HUES48 (cell line): Measurements from ENCODE around the gene CLSTN2.

Source experiments
- H3K27ac ChIP-seq: one replicate; pipeline ENCODE4 v1.7.0; 2013; ENCODE audit warnings: low read depth, low read length, inconsistent platforms
- H3K27me3 ChIP-seq: 2 replicates; pipeline ENCODE4 v1.6.1; 2013; ENCODE audit warnings: mild to moderate bottlenecking, low read length; ENCODE audit not compliant: control insufficient read depth, insufficient read depth
- H3K36me3 ChIP-seq: 2 replicates; pipeline ENCODE4 v1.6.1; 2013; ENCODE audit warnings: low read length; ENCODE audit not compliant: control insufficient read depth, insufficient read depth
- H3K4me1 ChIP-seq: 2 replicates; pipeline ENCODE4 v1.6.1; 2013; ENCODE audit warnings: mild to moderate bottlenecking, low read length; ENCODE audit not compliant: control insufficient read depth, insufficient read depth
- H3K4me3 ChIP-seq: 2 replicates; pipeline ENCODE4 v1.5.1; 2013; ENCODE audit warnings: mild to moderate bottlenecking, low read depth, low read length
- H3K9ac ChIP-seq: 2 replicates; pipeline ENCODE4 v1.6.1; 2013; ENCODE audit warnings: mild to moderate bottlenecking, low read depth, low read length, moderate library complexity
- H3K9me3 ChIP-seq: 2 replicates; pipeline ENCODE4 v1.6.1; 2013; ENCODE audit warnings: low read length; ENCODE audit not compliant: control insufficient read depth, insufficient read depth

CLSTN2 gene

DNA sequence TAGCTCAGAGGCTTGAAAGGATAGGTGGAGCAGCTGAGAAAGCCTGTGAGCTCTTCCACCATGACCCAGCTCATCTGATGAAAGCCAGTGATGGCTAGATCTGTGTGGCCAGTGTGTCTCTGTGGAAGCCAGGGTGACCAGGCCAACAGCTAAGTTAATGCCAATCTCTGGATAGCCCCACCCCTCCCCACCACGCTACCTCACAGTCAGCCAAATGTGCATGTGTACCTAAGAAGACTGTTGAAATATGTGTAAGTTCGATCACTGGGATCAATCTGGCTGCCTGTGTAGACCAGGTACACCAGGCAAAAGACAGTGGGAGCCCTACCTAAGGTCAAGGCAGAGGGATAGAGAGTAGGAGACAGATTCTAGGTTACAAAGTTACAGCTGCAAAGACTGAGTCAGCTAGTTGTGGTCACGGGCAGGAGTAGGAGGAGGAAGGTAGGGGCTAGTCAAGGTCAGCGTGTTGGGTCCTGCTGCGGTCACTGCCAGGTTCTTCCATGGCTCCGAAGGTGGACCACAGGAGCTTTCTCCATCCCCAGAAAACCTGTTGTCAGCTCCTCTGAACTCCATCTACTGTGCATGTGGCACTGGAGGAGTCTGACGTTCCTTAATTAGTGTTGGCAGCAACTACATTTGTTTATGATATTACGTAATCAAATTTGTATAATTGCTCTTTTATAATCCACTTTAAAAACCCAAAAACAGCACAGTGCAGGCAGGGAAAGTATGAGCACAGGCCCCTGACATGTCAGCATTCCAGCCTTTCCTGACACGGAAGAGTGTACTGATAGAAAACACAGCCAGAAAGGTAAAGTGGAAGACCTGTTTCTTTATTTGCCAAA, 318.0 kb downstream of the CLSTN2 start:
- Histone ChIP-seq H3K27me3 (no peaks in the 10 kb centered on the region), H3K4me1 (peaks cover 21% of the 10 kb centered on the region), H3K27ac (no peak overlapping the region), H3K36me3 (no peaks in the 10 kb centered on the region), H3K9ac (no peak overlapping the region), H3K9me3 (no peaks in the 10 kb centered on the region), H3K4me3 (no peak overlapping the region)

DNA sequence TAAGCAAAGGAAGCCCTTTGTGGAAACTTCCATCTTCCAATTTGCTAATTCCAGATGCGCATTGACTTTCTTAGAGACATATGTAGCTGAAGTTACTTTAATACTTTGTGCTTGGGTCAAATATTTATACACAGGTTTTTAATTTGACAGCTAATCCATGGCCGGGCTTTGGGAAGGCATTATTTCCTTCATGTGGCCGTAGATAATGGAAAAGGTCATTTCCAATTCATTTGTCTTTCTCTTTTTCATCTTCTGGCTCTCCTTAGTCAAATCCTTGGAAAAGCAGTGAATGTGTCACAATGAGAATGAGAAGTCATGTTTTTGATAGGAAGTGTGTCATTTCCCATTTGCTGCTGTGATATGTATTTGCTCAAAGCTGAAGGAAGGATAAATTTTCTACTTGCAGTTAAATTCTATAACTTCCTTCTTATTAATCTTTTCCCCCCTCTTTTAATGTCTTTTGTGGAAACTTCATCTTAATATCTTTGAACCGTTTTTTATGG, 323.3 kb downstream of the CLSTN2 start:
- no peak overlapping the region for H3K9ac ChIP-seq
- peaks cover 16% of the 10 kb centered on the region for H3K4me1 ChIP-seq
- H3K27me3 ChIP-seq, result no peaks in the 10 kb centered on the region
- H3K9me3 ChIP-seq, result no peaks in the 10 kb centered on the region
- H3K27ac ChIP-seq, result no peak overlapping the region
- no peaks in the 10 kb centered on the region for H3K36me3 ChIP-seq
- H3K4me3 ChIP-seq, result no peak overlapping the region

DNA sequence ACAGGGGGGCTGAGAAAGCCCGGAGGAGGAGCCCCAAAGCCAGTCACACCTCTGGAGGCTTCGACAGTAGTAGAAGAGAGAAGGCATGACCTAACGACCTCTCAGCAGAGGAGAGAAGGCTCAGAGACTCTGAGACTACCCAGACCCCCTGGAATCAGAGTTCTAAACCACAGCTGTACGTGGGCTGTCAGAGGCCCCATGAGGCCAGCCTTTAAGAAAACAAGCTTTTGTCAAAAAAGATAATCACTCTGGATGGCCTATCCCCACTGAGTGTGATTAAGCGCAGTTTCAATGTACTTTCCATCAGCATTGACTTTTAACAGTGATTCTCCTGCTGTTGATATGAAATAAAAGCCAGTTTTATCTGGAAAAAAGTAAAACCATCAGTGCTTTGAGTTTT, 330.3 kb downstream of the CLSTN2 start:
- Histone ChIP-seq H3K27ac (peak overlapping the region; percentile 27), H3K4me3 (no peak overlapping the region), H3K9ac (no peak overlapping the region), H3K4me1 (peaks cover 9% of the 10 kb centered on the region), H3K36me3 (no peaks in the 10 kb centered on the region), H3K27me3 (no peaks in the 10 kb centered on the region), H3K9me3 (no peaks in the 10 kb centered on the region)

DNA sequence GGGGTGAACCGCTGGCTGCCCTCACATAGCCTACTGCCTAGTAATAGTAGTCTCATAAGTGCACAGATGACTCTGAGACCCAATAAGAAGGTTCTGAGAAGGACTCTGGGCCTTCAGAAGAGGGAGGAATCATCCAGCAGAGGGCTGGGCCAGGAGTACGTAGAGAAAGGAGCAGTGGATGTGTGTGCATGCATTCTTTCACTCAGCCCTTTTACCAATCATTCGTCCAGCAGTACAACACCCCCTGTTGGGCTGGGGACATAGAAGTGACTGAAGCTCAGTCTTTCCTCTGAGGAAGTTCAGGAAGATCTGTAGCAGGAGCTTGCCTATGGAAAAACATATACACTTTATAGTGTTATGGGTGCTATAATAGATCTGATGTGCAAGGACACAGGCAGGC, 333.1 kb downstream of the CLSTN2 start:
- Histone ChIP-seq H3K36me3 (no peaks in the 10 kb centered on the region), H3K9me3 (no peaks in the 10 kb centered on the region), H3K4me3 (no peak overlapping the region), H3K9ac (no peak overlapping the region), H3K4me1 (peaks cover 9% of the 10 kb centered on the region), H3K27me3 (no peaks in the 10 kb centered on the region), H3K27ac (no peak overlapping the region)

DNA sequence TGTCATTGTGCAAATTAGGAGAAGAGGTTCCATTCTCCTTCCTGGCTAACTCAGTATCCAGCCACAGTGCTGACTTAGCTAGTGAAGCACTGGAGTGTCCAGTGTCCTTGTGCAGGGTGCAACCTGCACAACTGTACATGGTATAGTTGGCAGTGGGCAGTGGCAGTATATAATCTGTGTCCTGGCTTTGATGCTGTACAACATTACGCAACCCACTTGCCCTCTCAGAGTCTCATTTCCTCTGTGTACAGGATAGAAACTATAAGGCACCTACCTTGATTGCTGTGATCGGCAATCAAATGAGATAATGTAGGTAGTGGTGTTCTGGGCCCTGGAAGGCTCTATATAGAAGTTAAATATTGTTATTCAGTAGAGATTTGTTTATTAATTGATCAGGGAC, 333.6 kb downstream of the CLSTN2 start:
- H3K4me3 ChIP-seq, result no peak overlapping the region
- no peak overlapping the region for H3K27ac ChIP-seq
- no peaks in the 10 kb centered on the region for H3K36me3 ChIP-seq
- peaks cover 9% of the 10 kb centered on the region for H3K4me1 ChIP-seq
- no peaks in the 10 kb centered on the region for H3K9me3 ChIP-seq
- no peak overlapping the region for H3K9ac ChIP-seq
- no peaks in the 10 kb centered on the region for H3K27me3 ChIP-seq

DNA sequence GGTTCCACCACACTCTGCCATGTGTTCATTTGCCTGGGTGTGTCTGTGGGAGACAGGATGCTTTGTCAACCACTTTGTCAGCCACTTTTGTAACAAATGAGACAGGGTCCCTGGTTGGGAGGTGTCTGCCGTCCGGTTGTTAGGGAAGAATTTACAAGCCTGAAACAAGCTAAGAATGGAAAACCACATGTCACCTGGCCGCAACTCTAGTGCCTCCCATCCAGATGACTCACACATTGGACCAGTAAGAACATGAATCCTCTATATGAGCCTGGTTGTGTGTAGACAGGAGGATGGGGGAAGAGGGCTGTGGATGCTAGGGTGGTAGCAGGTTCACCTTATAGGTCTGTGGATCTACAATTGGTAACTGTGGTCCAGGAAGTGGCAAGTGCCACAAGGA, 335.3 kb downstream of the CLSTN2 start:
- Histone ChIP-seq H3K9ac (no peak overlapping the region), H3K4me3 (no peak overlapping the region), H3K4me1 (peaks cover 7% of the 10 kb centered on the region), H3K27ac (no peak overlapping the region), H3K36me3 (no peaks in the 10 kb centered on the region), H3K27me3 (no peaks in the 10 kb centered on the region), H3K9me3 (no peaks in the 10 kb centered on the region)

DNA sequence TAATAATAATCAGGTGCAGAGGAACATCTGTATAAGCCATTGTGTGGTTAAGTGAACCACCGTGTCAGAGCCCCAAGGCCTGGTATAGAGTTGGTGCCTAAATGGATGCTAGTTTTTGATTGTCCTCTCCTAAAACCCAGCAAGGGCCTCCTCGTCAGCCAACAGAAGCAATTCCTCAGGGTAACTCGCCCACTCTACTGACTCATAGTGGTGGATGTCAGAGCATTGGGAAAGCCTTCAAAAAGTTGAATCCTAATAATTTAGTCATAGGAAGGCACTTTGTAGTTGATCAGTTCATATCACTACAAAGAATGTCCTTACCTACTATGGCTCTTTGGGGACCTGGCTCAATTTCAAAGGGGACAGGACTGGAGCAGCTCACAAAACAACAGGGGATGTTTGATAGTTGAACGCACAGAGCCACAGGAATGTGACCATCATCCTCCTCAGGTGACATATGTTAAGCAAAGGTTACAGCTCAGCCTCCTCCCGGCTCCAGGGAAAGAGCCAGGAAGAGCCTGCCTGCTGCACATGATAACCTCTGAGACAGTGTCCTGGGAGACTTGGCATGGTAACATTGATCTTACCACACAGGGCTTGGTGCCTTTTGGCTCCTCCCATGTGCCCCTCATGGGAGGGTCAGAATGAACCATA, 338.7 kb downstream of the CLSTN2 start:
- Histone ChIP-seq H3K4me3 (no peak overlapping the region), H3K9ac (no peak overlapping the region), H3K4me1 (peaks cover 3% of the 10 kb centered on the region; the same call in 1 of the 2 replicates)

DNA sequence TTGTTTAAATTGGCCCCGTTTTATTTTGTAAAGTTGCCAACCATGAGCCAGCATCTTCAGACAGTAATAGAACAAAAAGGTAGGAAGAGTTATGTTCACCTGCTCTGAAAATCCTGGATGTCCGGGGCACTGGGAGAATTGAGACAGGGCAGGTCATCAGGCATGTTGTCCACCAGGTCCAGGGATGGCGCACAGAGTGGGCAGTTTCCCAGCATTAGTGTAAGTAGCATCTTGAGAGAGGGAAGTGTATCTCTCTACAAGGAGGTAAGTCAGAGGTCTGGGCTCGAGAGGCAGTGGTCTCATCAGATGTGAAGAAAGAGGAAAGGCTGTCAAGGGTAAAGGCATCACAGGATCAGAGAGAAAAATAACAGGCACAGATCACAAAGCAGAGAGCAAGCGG, 339.4 kb downstream of the CLSTN2 start:
- Histone ChIP-seq H3K4me1 (peaks cover 3% of the 10 kb centered on the region; the same call in 1 of the 2 replicates), H3K36me3 (no peaks in the 10 kb centered on the region), H3K4me3 (no peak overlapping the region), H3K27me3 (no peaks in the 10 kb centered on the region), H3K9me3 (no peaks in the 10 kb centered on the region), H3K27ac (no peak overlapping the region), H3K9ac (no peak overlapping the region)

More for the DNA sequence above, 338.7 kb downstream of the CLSTN2 start:
- Histone ChIP-seq H3K27me3 (no peaks in the 10 kb centered on the region), H3K36me3 (no peaks in the 10 kb centered on the region), H3K9me3 (no peaks in the 10 kb centered on the region), H3K27ac (no peak overlapping the region)

DNA sequence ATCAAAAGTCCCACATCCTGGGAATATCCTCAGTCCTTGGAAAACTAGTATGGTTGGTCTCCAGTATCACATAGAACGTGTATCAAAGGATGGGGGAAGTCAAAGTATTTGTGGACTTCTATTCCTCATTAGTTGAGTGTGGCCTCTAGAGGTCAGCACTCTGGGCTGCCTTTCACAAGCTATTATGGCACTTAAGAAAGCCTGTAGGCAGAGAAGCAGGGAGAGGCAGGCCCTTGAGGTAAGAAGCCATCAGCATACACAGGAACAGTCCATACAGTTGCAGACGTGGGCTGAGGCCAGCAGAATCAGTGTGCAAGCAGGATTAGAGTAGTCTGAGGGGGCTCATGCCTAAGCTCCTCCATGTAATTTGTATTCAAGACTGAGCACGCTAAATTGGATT, 341.7 kb downstream of the CLSTN2 start:
- H3K9me3 ChIP-seq, result no peaks in the 10 kb centered on the region
- H3K4me3 ChIP-seq, result no peak overlapping the region
- H3K4me1 ChIP-seq, result peaks cover 3% of the 10 kb centered on the region; the same call in 1 of the 2 replicates
- H3K36me3 ChIP-seq, result no peaks in the 10 kb centered on the region
- H3K27ac ChIP-seq, result no peak overlapping the region
- no peaks in the 10 kb centered on the region for H3K27me3 ChIP-seq
- H3K9ac ChIP-seq, result no peak overlapping the region

DNA sequence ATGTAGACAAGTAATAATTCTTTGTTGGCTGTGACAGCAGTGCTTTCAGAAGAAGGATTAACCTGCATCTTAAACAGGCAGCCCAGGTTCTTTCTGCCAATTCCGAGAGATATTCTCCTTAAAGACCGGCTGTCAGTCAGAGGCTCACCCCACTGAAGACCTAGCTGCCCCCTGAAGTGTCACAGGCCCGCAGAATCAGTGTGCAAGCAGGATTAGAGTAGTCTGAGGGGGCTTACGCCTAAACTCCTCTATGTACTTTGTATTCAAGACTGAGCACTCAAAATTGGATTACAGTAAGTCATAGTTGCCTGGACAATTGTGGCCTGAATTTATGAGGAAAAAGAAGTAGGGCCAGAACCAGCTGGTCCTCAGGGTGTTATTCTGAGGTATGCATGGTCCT, 342.9 kb downstream of the CLSTN2 start:
- Histone ChIP-seq H3K27me3 (no peaks in the 10 kb centered on the region), H3K36me3 (no peaks in the 10 kb centered on the region), H3K27ac (no peak overlapping the region), H3K9ac (no peak overlapping the region), H3K4me3 (no peak overlapping the region), H3K9me3 (no peaks in the 10 kb centered on the region), H3K4me1 (peaks cover 3% of the 10 kb centered on the region; the same call in 1 of the 2 replicates)

DNA sequence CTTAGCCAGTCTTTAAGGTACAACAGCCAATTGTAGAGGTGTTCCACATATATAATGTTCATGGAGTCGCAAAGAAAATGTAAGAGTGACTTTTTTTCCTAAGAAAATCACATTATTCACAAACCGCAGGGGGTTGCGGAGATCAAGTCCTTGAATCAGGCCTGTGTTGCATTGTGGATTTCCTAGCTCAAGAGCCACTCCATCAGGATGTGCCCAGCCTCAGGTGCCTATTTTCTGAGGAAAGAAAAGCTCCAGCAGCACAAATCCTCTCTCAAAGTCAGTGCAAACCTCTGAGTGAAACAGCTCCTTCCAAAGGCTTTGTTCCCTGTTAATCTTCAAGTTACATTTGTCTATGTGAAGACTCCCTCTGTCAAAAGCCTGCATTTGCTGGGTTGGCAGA, 349.4 kb downstream of the CLSTN2 start:
- no peak overlapping the region for H3K4me3 ChIP-seq
- H3K27ac ChIP-seq, result no peak overlapping the region
- H3K27me3 ChIP-seq, result no peaks in the 10 kb centered on the region
- peaks cover 14% of the 10 kb centered on the region for H3K4me1 ChIP-seq
- H3K9ac ChIP-seq, result no peak overlapping the region
- no peaks in the 10 kb centered on the region for H3K9me3 ChIP-seq
- H3K36me3 ChIP-seq, result no peaks in the 10 kb centered on the region
